A549 (cell line): ENCODE data around the gene PIK3CB.

Experiments used
- CHD2 ChIP-seq: fragments of 150-350 bp; IDR thresholded peaks from 2 replicates; pipeline ENCODE4 v1.6.1; 2014; ENCODE audit warnings: low read length; ENCODE audit not compliant: partially characterized antibody
- CTCF ChIP-seq: fragments of >200 bp; sonication (Bioruptor Twin); formaldehyde crosslinking; IDR thresholded peaks from 3 replicates; pipeline ENCODE4 v1.5.1; 2016
- EP300 ChIP-seq, 2 experiments: fragments of >200 bp; sonication (Bioruptor Twin); formaldehyde crosslinking; IDR thresholded peaks; 2 replicates in 1 of 2; 3 replicates in 1 of 2; pipeline ENCODE4 v1.6.1; 2016 to 2017
- KDM1A ChIP-seq: fragments of 200-600 bp; sonication (generic); IDR thresholded peaks from 2 replicates; pipeline ENCODE4 v1.6.1; 2016; ENCODE audit warnings: low read depth, mild to moderate bottlenecking
- POLR2A ChIP-seq: IDR thresholded peaks from 2 replicates; pipeline ENCODE4 v1.6.1; 2012; ENCODE audit warnings: mild to moderate bottlenecking, low read length
- RNF2 ChIP-seq: fragments of 200-600 bp; sonication (generic); IDR thresholded peaks from 2 replicates; pipeline ENCODE4 v1.6.1; 2016; ENCODE audit warnings: low read depth, mild to moderate bottlenecking, antibody characterized with exemption, moderate library complexity, borderline replicate concordance
- USF2 ChIP-seq: fragments of 450-650 bp; IDR thresholded peaks from 2 replicates; pipeline ENCODE4 v1.6.1; 2014; ENCODE audit warnings: antibody characterized with exemption

- TF ChIP-seq RNF2 (no peak), CTCF (no peak), KDM1A (no peak), USF2 (no peak), EP300 (IDR thresholded peaks at IDR 0.05) (no peak), POLR2A (no peak), CHD2 (no peak)
Observed at GRCh38 chr3:138856799-138857198, 22.1 kb upstream of the PIK3CB start.
